Measurements from ENCODE around the gene MAP4K2.

The MAP4K2 gene

DNA sequence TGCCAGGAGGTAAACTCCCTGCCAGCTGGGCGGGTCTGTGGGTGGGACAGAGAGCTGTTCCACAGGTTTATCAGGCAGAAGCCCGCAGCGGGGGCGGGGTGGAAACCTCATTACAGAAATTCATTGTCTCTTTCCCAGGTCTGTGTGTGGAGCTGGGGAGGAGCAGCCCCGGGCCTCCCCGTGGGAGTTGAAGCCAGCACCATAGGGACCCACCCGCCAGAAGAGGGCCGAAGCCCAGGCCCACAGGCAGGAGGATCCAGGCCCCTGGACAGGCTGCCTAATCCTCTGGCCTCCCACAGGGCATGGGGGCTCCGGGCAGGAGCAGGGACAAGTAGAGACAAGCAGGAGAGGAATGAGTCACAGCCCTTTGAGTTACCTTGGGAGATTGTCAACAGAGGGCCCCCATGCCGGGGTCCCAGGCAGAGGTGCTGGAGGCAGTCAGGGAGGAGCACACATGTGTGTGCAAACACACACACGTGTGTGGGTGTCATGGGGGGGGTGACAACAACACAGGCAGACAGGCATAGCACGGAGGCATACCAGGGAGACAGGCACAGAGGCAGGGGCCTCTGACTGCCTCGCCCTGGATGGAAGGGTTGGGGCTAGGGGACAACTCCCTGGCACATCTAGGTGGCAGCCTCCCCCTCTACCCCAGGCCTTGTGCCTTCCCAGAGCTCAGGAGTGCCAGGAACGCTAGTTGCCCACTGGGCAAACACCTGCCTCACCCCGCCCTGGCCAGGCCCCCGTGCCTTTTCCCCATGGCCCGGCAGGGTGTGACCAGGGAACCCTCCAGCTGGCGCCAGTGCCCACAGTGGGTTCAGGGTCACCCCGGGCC lies 40.1 kb upstream of the MAP4K2 start:
- in situ Hi-C loops (cut with MboI; ENCODE audit: low pct_unique_long_range_greater_than_20kb, low sequenced_read_pairs, unreplicated experiment), result no loop called here

DNA sequence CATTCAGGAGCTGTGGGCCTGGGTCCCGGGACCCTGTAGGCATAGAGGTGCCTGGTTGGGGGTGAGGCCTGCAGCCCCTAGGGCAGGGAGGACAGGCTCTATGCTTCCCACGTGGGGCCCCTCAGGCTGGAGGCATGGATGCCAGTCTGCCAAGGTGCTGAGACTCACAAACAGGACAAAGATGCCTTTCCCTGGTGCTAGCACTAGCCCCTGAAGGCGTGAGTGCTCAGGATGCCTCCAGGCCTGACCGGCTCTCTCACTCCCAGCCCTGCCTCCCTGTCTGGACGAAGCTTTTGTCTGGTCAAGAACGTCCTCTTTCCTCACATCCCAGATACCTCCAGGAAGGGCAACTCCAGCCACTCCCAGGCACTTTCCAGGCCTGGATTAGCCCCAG lies 39.3 kb upstream of the MAP4K2 start:
- TF ChIP-seq, protein P1, sequence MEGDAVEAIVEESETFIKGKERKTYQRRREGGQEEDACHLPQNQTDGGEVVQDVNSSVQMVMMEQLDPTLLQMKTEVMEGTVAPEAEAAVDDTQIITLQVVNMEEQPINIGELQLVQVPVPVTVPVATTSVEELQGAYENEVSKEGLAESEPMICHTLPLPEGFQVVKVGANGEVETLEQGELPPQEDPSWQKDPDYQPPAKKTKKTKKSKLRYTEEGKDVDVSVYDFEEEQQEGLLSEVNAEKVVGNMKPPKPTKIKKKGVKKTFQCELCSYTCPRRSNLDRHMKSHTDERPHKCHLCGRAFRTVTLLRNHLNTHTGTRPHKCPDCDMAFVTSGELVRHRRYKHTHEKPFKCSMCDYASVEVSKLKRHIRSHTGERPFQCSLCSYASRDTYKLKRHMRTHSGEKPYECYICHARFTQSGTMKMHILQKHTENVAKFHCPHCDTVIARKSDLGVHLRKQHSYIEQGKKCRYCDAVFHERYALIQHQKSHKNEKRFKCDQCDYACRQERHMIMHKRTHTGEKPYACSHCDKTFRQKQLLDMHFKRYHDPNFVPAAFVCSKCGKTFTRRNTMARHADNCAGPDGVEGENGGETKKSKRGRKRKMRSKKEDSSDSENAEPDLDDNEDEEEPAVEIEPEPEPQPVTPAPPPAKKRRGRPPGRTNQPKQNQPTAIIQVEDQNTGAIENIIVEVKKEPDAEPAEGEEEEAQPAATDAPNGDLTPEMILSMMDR (IDR thresholded peaks at IDR 0.05; ENCODE audit: extremely low read depth, insufficient read depth, missing control alignments), result no peak
- DNase-seq (ENCODE audit: low spot score), result no peak
- in situ Hi-C loops (cut with MboI; ENCODE audit: low pct_unique_long_range_greater_than_20kb, low sequenced_read_pairs, unreplicated experiment), result no loop called here

More for the DNA sequence above, 40.1 kb upstream of the MAP4K2 start:
- TF ChIP-seq, protein P1 (IDR thresholded peaks at IDR 0.05; ENCODE audit: extremely low read depth, insufficient read depth, missing control alignments), result no peak
- no peak for DNase-seq (ENCODE audit: low spot score)

DNA sequence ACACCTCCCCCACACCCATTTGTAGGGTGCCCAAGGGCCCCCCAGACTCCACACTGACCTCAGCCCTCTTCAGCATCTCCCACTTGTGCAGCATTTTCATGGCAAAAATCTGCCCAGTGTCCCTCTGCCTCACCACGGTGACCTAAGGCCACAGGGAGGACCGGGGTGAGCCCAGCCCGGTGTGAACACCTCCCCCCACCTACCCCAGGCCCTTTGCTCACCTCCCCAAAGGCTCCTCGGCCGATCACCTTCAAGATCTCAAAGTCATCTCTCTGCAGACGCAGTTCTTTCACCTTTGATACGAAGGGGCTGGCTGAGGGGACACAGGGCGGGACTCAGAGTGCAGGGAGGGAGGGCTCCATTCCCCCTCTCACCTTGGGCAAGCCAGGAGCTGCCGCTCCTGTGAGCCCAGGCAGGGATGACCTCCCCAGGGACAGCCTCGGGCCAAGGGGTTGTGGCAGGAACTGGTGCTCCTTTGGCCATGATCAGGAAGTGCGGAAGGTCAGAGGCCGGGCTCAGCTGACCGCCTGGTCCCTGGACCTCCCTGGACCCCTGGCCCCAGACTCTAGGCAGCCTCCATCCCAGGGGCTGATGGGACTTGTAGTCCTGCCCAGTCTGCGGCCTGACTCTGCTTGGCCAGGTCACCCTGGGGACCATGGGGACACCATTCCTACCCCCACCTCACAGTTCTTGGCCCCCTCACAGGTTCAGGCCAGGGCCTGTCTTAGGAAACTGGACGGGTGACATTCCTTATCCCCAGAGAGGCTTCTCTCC lies 38.8 kb upstream of the MAP4K2 start:
- DNase-seq (ENCODE audit: low spot score), result no peak
- in situ Hi-C loops (cut with MboI; ENCODE audit: low pct_unique_long_range_greater_than_20kb, low sequenced_read_pairs, unreplicated experiment), result no loop called here
- TF ChIP-seq, protein P1 (IDR thresholded peaks at IDR 0.05; ENCODE audit: extremely low read depth, insufficient read depth, missing control alignments), result no peak

DNA sequence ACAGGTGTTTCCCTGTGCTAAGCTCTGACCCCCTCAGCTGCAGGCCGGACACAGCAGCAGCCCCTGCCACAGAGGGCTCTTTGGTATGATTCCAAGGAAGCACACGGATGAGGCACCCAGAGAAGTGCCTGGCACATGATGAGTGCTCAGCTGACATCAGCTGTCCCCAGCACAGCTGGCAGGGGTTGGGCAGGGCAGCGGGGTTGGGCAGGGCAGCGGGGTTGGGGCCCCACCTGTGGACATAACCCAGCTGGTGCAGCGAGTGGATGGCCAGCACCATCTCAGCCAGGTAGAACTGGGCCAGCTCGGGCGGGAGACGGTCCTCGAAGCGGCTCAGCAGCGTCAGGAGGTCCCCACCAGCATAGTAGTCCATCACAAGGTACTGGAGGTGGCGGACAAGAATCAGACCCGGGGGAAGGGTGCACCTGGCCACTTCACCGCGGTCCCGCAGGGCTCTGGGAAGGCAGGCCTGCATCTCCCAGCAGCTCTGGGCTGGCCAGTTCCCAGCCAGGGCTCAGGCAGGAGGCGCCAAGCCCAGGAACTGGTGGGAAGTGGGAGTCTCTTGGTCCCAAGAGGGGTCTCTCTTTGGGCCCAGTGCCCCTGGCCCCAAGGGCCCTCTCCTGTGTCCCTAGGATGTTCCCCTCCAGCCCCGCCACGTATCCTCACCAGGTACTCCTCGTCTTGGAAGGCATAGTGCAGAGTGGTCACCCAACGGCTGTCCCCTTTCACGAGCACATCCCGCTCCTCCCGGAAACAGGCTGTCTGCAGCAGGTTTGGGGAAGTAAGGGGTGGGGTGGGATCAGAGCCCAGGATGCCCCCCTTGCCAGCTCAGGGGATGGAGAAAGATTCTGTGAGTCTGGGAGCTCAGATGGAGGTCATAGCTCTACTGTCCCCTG lies 37.1 kb upstream of the MAP4K2 start:
- DNase-seq (ENCODE audit: low spot score), result no peak
- in situ Hi-C loops (cut with MboI; ENCODE audit: low pct_unique_long_range_greater_than_20kb, low sequenced_read_pairs, unreplicated experiment), result no loop called here
- TF ChIP-seq, protein P1 (IDR thresholded peaks at IDR 0.05; ENCODE audit: extremely low read depth, insufficient read depth, missing control alignments), result no peak

DNA sequence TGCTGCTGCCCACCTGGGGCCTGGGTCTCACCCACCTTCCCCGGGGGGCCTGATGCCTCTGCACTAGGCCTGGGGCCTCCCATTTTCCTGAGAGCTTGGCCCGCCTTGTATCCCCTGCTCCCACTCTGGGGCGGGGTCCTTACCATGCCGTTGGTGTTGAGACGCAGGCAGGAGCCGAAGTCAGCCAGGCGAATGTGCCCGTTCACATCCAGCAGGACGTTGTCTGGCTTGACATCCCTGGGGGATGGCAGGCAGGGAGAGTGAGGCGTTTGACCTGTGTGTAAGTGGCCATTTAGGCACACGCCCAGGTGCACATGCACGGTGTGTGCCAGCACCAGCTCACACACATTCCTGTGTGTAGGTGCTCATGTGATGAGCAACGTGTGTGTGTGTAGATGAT lies 36.3 kb upstream of the MAP4K2 start:
- DNase-seq (ENCODE audit: low spot score), result no peak
- in situ Hi-C loops (cut with MboI; ENCODE audit: low pct_unique_long_range_greater_than_20kb, low sequenced_read_pairs, unreplicated experiment), result no loop called here
- TF ChIP-seq, protein P1 (IDR thresholded peaks at IDR 0.05; ENCODE audit: extremely low read depth, insufficient read depth, missing control alignments), result no peak
